DOHH2 (cell line): ENCODE measurements around the gene SNRPA.
"Not testable (repeated sequence)": the region's sequence is repeated elsewhere in the genome, so short reads cannot be mapped to it uniquely, and the experiment has no call there.

Source experiments
- H3F3A ChIP-seq: fragments of 200-600 bp; sonication (generic), shearing (Covaris generic); 2 replicates; pipeline ENCODE4 v1.6.0; 2016; ENCODE audit warnings: antibody characterized with exemption, mild to moderate bottlenecking; ENCODE audit not compliant: control insufficient read depth, insufficient read depth
- H3K27ac ChIP-seq: fragments of 200-600 bp; sonication (generic); 2 replicates; pipeline ENCODE4 v1.5.1; 2014; ENCODE audit warnings: low read depth, mild to moderate bottlenecking, low read length, moderate library complexity
- H3K27me3 ChIP-seq: fragments of 200-600 bp; sonication (generic); 2 replicates; pipeline ENCODE4 v1.6.1; 2014; ENCODE audit warnings: mild to moderate bottlenecking, low read length, mixed read lengths; ENCODE audit not compliant: control insufficient read depth
- H3K36me3 ChIP-seq: fragments of 200-600 bp; sonication (generic); 2 replicates; pipeline ENCODE4 v1.6.1; 2014; ENCODE audit warnings: mild to moderate bottlenecking, low read length, moderate library complexity, mixed read lengths; ENCODE audit not compliant: control insufficient read depth
- H3K4me1 ChIP-seq: fragments of 200-600 bp; sonication (generic); 2 replicates; pipeline ENCODE4 v1.6.1; 2014; ENCODE audit warnings: mild to moderate bottlenecking, low read length, mixed read lengths; ENCODE audit not compliant: control insufficient read depth
- H3K4me2 ChIP-seq: fragments of 200-600 bp; sonication (generic); 2 replicates; pipeline ENCODE4 v1.6.0; 2014; ENCODE audit warnings: mild to moderate bottlenecking, low read length, moderate library complexity
- H3K4me3 ChIP-seq: fragments of 200-600 bp; sonication (generic); 2 replicates; pipeline ENCODE4 v1.5.1; 2014; ENCODE audit warnings: mild to moderate bottlenecking, low read length, mixed read lengths
- H3K79me2 ChIP-seq: fragments of 200-600 bp; sonication (generic); 2 replicates; pipeline ENCODE4 v1.6.1; 2014; ENCODE audit warnings: mild to moderate bottlenecking, low read length, mixed read lengths; ENCODE audit not compliant: control insufficient read depth
- H3K9me2 ChIP-seq: fragments of 200-600 bp; sonication (generic); replicated peaks from 2 replicates; pipeline ENCODE4 v1.6.1; 2014; ENCODE audit warnings: mild to moderate bottlenecking, low read length, mixed read lengths; ENCODE audit not compliant: control insufficient read depth
- H3K9me3 ChIP-seq: fragments of 200-600 bp; sonication (generic); 2 replicates; pipeline ENCODE4 v1.6.1; 2014; ENCODE audit warnings: antibody characterized with exemption, low read length, mixed read lengths; ENCODE audit not compliant: control insufficient read depth, insufficient read depth
- H4K20me1 ChIP-seq: fragments of 200-600 bp; sonication (generic); 2 replicates; pipeline ENCODE4 v1.6.0; 2014; ENCODE audit warnings: low read depth, mild to moderate bottlenecking, antibody characterized with exemption, low read length, moderate library complexity; ENCODE audit not compliant: control insufficient read depth, insufficient read depth
- EZH2phosphoT487 ChIP-seq: fragments of 200-600 bp; sonication (generic); IDR thresholded peaks from 2 replicates; pipeline ENCODE4 v1.6.1; 2017; ENCODE audit warnings: borderline replicate concordance, mild to moderate bottlenecking, antibody characterized with exemption, low read length, moderate library complexity, mixed read lengths
- TF ChIP-seq, protein P1 (sequence below): fragments of 200-600 bp; sonication (generic); IDR thresholded peaks from one replicate; pipeline ENCODE4 v1.5.1; 2014; ENCODE audit warnings: antibody characterized with exemption, mild to moderate bottlenecking, low read depth, low read length; ENCODE audit not compliant: poor library complexity, severe bottlenecking

The SNRPA gene

DNA sequence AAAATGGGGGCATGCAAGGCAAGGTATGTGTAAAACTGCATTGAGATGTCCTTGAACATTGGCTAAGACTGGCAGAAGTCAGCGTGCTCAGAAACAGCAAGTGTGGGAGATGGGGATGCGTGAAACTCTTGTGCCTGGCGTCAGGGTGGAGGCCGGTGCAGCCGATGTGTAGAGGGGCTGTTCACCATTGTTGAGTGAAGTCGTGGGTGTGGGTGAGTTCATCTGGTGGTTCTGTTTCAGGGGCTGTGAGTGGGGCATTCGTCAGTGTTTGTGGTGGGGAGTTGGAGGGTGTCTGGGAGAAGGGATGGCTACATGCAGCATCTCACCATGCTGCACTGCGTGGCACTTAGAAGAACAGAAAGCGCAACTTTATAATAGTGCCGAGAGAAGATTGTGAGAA is 13.0 kb downstream of the SNRPA start:
- H3K4me2 ChIP-seq = no peak overlapping the region
- H3K36me3 ChIP-seq = peaks cover 80% of the 10 kb centered on the region
- H4K20me1 ChIP-seq = no peaks in the 10 kb centered on the region; the same call in 1 of the 2 replicates
- peaks cover 27% of the 10 kb centered on the region for H3K79me2 ChIP-seq
- no peaks in the 10 kb centered on the region for H3K4me1 ChIP-seq
- H3K9me3 ChIP-seq = no peaks in the 10 kb centered on the region
- no peak overlapping the region for H3K27ac ChIP-seq
- no peaks in the 10 kb centered on the region for H3K9me2 ChIP-seq
- no peak overlapping the region for H3K4me3 ChIP-seq
- TF ChIP-seq, protein P1, sequence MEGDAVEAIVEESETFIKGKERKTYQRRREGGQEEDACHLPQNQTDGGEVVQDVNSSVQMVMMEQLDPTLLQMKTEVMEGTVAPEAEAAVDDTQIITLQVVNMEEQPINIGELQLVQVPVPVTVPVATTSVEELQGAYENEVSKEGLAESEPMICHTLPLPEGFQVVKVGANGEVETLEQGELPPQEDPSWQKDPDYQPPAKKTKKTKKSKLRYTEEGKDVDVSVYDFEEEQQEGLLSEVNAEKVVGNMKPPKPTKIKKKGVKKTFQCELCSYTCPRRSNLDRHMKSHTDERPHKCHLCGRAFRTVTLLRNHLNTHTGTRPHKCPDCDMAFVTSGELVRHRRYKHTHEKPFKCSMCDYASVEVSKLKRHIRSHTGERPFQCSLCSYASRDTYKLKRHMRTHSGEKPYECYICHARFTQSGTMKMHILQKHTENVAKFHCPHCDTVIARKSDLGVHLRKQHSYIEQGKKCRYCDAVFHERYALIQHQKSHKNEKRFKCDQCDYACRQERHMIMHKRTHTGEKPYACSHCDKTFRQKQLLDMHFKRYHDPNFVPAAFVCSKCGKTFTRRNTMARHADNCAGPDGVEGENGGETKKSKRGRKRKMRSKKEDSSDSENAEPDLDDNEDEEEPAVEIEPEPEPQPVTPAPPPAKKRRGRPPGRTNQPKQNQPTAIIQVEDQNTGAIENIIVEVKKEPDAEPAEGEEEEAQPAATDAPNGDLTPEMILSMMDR = no peak
- TF ChIP-seq EZH2phosphoT487 = no peak
- peaks cover 12% of the 10 kb centered on the region for H3F3A ChIP-seq
- no peaks in the 10 kb centered on the region for H3K27me3 ChIP-seq

DNA sequence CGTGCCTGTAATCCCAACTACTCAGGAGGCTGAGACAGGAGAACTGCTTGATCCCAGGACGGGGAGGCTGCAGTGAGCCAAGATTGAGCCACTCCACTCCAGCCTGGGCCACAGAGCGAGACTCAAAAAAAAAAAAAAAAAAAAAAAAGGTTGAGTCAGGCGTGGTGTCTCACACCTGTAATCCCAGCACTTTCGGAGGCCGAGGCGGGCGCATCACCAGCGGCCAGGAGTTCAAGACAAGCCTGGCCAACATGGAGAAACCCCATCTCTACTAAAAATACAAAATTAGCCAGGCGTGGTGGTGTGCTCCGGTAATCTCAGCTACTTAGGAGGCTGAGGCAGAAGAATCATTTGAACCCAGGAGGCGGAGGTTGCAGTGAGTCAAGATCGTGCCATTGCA is 15.4 kb downstream of the SNRPA start:
- not testable (repeated sequence) for H3K4me1 ChIP-seq, H3K9me3 ChIP-seq, H4K20me1 ChIP-seq, H3K27ac ChIP-seq, H3K79me2 ChIP-seq, H3K4me3 ChIP-seq, H3K9me2 ChIP-seq, H3K4me2 ChIP-seq, H3K27me3 ChIP-seq
- Histone ChIP-seq H3K36me3 (peaks cover 60% of the 10 kb centered on the region), H3F3A (peaks cover 18% of the 10 kb centered on the region)

DNA sequence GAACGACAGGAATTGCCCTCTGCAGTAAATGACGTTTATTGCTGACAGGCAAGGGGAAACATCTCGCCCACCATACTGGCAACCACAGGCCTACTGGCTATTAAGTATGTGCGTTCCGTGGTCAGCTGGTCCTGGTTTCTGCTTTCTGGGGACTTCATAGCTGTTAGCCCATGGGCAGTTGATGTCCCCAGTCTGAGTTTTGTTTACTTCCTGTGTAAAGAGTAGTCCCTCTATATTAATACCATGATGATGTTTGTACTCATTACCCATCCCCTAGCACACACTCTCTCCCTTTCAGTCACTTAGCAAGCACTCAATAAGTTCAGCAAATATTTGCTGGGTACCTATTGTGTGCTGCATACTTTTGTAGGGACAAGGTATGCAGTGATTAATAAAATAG is 17.9 kb downstream of the SNRPA start:
- no peak for TF ChIP-seq EZH2phosphoT487
- TF ChIP-seq, protein P1 = no peak
- H3F3A ChIP-seq = peaks cover 18% of the 10 kb centered on the region
- H3K9me2 ChIP-seq = no peaks in the 10 kb centered on the region
- H3K4me3 ChIP-seq = no peak overlapping the region
- peaks cover 35% of the 10 kb centered on the region for H3K36me3 ChIP-seq
- H4K20me1 ChIP-seq = no peaks in the 10 kb centered on the region
- H3K4me1 ChIP-seq = peaks cover 8% of the 10 kb centered on the region
- no peaks in the 10 kb centered on the region for H3K79me2 ChIP-seq
- H3K9me3 ChIP-seq = peaks cover 4% of the 10 kb centered on the region; the same call in 1 of the 2 replicates
- no peak overlapping the region for H3K4me2 ChIP-seq
- no peak overlapping the region for H3K27ac ChIP-seq
- H3K27me3 ChIP-seq = no peaks in the 10 kb centered on the region

DNA sequence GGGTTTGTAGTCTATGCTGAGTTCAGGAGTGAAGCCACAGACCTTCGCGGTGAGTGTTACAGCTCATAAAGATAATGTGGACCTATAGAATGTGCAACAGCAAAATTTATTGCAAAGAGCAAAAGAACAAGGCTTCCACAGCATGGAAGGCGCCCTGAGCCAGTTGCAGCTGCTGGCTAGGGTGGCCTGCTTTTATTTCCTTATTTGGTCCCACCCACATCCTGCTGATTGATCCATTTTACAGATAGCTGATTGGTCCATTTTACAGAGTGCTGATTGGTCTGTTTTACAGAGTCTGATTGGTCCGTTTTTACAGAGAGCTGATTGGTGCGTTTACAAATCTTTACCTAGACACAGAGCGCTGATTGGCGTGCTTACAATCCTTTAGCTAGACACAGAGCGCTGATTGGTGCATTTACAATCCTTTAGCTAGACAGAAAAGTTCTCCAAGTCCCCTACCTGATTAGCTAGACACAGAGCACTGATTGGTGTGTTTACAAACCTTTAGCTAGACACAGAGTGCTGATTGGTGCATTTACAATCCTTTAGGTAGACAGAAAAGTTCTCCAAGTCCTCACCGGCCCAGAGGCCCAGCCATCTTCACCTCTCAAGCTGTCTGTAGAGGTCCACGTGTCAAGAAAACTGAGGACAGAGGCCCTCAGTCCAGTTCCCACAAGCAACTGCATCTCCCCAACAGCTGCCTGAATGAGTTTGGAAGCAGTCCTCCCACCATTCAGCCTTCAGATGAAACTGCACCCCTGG is 20.3 kb downstream of the SNRPA start:
- not testable (repeated sequence) for H3K4me2 ChIP-seq, H3K4me3 ChIP-seq, H3K9me3 ChIP-seq, H3K9me2 ChIP-seq, H4K20me1 ChIP-seq, H3K27ac ChIP-seq, H3K27me3 ChIP-seq, H3K79me2 ChIP-seq
- H3F3A ChIP-seq = peaks cover 17% of the 10 kb centered on the region
- peaks cover 25% of the 10 kb centered on the region for H3K4me1 ChIP-seq
- H3K36me3 ChIP-seq = peaks cover 11% of the 10 kb centered on the region
